ENCODE results near the gene GPR27. TPM values are rescaled to one million over a fixed set of nuclear protein-coding genes. Genes with fewer than 3 reads are reported as not detected.
A peak's percentile ranks its signal among the peaks of the same experiment; 100 is the strongest.

GPR27 gene
- total RNA-seq, 2 experiments from 2014 or later = 1.2 to 1.6 TPM

DNA sequence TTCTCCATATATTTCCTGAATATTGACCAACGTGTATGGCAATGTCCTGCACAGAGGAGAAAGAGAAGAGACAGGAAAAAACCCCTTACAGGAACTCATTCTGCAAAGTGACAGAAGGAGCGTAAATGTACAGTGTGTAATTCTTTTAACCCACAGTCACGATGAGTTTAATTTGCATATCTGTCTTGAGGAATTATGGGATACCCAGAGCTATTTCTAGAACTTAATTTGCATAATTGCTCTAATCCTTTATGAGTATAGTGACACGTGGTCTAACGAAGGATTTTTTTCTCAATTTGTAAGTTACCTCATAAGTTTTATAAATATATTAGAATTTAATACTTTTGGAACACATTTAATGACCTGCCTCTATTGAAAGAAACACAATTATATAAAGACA lies 9.8 kb downstream of the GPR27 start:
- H3K4me1 Mint-ChIP-seq = no peaks in the 10 kb centered on the region
- H3K4me3 Mint-ChIP-seq = no peak overlapping the region
- H3K9me3 Mint-ChIP-seq (ENCODE audit: low read depth) = no peaks in the 10 kb centered on the region
- H3K27ac Mint-ChIP-seq = no peak overlapping the region
- ChIA-PET POLR2A (interaction anchor here (0.7 kb wide), 1 partner anchor 16 kb away, joined by 4 read pairs; no protein-coding TSS in a partner anchor), CTCF (interaction anchor here (0.7 to 3.4 kb wide), 2 partner anchors 33 to 112 kb away, joined by 4 to 9 read pairs; no protein-coding TSS in a partner anchor)
- no peak for ATAC-seq
- DNase-seq = no peak
- H3K27me3 Mint-ChIP-seq = peaks cover 5% of the 10 kb centered on the region
- H3K36me3 Mint-ChIP-seq (ENCODE audit: low read depth) = no peaks in the 10 kb centered on the region
- intact Hi-C loops (cut with DNase I, micrococcal nuclease) = no loop called here

DNA sequence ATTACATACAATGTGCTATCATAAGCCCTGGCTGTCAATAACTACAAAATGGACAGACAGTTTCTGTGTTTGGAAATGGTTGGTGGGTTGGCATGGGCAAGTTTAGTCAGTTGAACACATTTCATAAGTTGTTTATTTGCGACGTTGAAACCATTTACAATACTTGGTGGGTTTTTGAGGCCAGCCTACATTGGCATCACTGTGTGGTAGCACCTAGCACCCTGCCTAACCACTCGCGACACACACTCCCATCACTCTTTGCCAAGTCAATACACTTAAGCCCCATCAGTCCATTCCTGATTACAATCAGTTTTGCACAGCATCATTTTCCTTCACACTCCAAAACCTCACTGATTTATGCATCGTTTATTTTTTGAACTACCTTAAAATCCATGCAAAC lies 17.5 kb downstream of the GPR27 start:
- no peak overlapping the region for H3K27ac Mint-ChIP-seq
- intact Hi-C loops (cut with DNase I, micrococcal nuclease) = no loop called here
- CTCF ChIA-PET = interaction anchor here (0.7 kb wide), 1 partner anchor 9 kb away, joined by 4 read pairs; no protein-coding TSS in a partner anchor

DNA sequence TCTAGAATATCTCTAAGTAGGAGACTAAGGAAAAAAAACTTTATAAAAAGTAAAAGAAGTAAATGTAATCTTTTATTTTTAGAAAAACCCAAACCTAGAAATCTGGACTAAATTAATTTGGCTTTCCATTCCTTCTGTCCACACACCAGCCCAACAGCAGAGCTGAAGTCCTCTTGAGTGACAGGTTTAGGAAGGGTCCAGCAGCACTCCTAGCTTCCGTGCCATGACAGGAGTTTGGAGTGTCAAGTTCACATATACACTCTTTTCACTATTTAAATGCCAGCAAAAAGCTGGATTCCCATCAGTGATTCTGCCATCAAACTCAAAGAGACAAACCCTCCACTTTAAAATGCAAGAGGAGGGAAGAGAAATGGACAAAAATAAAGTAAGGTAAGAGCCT lies 18.2 kb downstream of the GPR27 start:
- Mint-ChIP-seq H3K4me1 (no peaks in the 10 kb centered on the region), H3K9me3 (ENCODE audit: low read depth) (no peaks in the 10 kb centered on the region), H3K36me3 (ENCODE audit: low read depth) (no peaks in the 10 kb centered on the region), H3K4me3 (no peak overlapping the region), H3K27ac (no peak overlapping the region), H3K27me3 (peaks cover 3% of the 10 kb centered on the region)
- CTCF ChIA-PET = interaction anchor here (1.7 kb wide), 1 partner anchor 12 kb away, joined by 5 read pairs; no protein-coding TSS in a partner anchor
- no peak for DNase-seq
- ATAC-seq = no peak
- POLR2A ChIA-PET = no interaction called here
- intact Hi-C loops (cut with DNase I, micrococcal nuclease) = no loop called here

More for the DNA sequence above, 17.5 kb downstream of the GPR27 start:
- H3K4me3 Mint-ChIP-seq = no peak overlapping the region
- DNase-seq (no peak), ATAC-seq (no peak)
- H3K4me1 Mint-ChIP-seq = no peaks in the 10 kb centered on the region
- no peaks in the 10 kb centered on the region for H3K9me3 Mint-ChIP-seq (ENCODE audit: low read depth)
- POLR2A ChIA-PET = no interaction called here
- H3K36me3 Mint-ChIP-seq (ENCODE audit: low read depth) = no peaks in the 10 kb centered on the region
- no peaks in the 10 kb centered on the region for H3K27me3 Mint-ChIP-seq

DNA sequence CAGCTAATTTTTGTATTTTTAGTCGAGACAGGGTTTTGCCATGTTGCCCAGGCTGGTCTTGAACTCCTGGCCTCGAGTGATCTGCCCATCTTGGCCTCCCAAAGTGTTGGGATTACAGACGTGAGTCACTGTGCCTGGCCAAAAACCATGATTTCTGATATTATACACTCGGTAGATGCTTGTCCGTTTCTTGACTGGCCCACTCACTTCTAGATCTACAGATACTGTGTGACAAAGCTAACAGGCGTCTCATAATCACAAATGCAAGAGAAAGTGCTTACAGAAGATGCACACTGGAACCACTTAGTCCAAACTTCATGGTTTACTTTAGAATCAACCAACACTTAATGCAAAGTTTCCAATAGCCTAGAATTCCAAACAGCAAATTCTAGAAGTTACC lies 22.9 kb downstream of the GPR27 start:
- CTCF ChIA-PET = interaction anchor here (0.6 to 1.1 kb wide), 2 partner anchors 46 to 89 kb away, joined by 3 to 4 read pairs; no protein-coding TSS in a partner anchor
- DNase-seq (no peak), ATAC-seq (no peak)
- no peak overlapping the region for H3K4me3 Mint-ChIP-seq
- H3K4me1 Mint-ChIP-seq = peaks cover 12% of the 10 kb centered on the region
- POLR2A ChIA-PET = no interaction called here
- intact Hi-C loops (cut with DNase I, micrococcal nuclease) = no loop called here
- no peak overlapping the region for H3K27ac Mint-ChIP-seq
- peaks cover 8% of the 10 kb centered on the region for H3K27me3 Mint-ChIP-seq
- no peaks in the 10 kb centered on the region for H3K36me3 Mint-ChIP-seq (ENCODE audit: low read depth)
- H3K9me3 Mint-ChIP-seq (ENCODE audit: low read depth) = no peaks in the 10 kb centered on the region

DNA sequence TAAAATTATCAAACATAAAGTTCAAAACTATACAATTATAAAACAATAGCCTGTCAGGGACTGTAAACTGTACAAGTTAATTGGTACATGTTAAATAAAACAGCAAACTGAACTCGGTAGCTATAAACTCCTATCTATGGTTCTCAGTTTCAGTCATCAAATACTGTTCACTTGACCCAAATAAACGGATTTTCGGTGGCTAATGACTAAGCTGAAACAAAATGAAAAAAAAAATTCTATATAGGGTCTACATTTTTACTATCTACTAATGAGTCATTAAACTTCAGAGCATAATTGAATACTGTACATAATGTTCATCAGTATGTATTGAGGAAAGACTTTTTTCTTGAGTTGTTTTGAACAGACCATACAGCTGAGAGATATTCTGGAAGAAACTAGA lies 24.7 kb downstream of the GPR27 start:
- Mint-ChIP-seq H3K27me3 (peaks cover 20% of the 10 kb centered on the region), H3K27ac (no peak overlapping the region), H3K36me3 (ENCODE audit: low read depth) (no peaks in the 10 kb centered on the region), H3K4me1 (peaks cover 12% of the 10 kb centered on the region), H3K4me3 (no peak overlapping the region), H3K9me3 (ENCODE audit: low read depth) (no peaks in the 10 kb centered on the region)
- POLR2A ChIA-PET = no interaction called here
- DNase-seq = no peak
- intact Hi-C loops (cut with DNase I, micrococcal nuclease) = no loop called here
- ATAC-seq = peak; percentile 63
- CTCF ChIA-PET = interaction anchor here (0.6 kb wide), 1 partner anchor 768 kb away, joined by 3 read pairs; no protein-coding TSS in a partner anchor

DNA sequence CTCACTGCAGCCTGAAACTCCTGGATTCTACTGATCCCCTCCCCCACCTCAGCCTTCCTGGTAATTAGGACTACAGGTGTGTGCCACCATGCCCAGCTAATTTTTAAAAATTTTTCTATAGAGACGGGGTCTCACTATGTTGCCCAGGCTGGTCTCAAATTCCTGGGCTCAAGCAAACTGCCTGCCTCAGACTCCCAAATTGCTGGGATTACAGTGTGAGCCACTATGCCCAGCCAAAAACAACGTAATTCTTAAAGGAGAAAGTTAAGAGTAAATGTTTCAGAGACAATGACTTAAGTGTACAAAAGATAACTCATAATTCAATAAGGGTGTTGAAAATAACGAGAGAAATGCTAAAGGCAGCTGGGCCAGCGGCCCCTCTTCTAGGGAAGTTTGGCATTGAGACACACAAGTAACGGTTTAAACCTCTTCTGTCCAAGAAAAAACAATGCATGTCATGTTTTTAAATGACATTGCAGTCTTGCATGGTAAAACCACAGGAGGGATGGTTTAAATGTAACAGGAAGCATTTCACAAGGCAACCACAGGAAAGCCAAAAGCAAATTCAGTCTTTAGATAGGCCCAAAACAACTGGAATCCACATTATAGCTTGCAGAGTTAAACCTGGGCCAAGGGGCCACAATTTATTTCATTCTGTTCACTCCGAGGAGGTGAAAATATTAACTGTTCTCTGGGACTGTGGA lies 26.2 kb downstream of the GPR27 start:
- Mint-ChIP-seq H3K4me1 (peaks cover 17% of the 10 kb centered on the region), H3K27ac (no peak overlapping the region), H3K36me3 (ENCODE audit: low read depth) (no peaks in the 10 kb centered on the region), H3K4me3 (no peak overlapping the region), H3K9me3 (ENCODE audit: low read depth) (no peaks in the 10 kb centered on the region), H3K27me3 (peaks cover 29% of the 10 kb centered on the region)
- ChIA-PET POLR2A (no interaction called here), CTCF (interaction anchor here (0.6 to 2.4 kb wide), 3 partner anchors 9 to 77 kb away, joined by 3 to 8 read pairs (median 4); no protein-coding TSS in a partner anchor)
- intact Hi-C loops (cut with DNase I, micrococcal nuclease) = no loop called here
- DNase-seq = no peak
- ATAC-seq = no peak

DNA sequence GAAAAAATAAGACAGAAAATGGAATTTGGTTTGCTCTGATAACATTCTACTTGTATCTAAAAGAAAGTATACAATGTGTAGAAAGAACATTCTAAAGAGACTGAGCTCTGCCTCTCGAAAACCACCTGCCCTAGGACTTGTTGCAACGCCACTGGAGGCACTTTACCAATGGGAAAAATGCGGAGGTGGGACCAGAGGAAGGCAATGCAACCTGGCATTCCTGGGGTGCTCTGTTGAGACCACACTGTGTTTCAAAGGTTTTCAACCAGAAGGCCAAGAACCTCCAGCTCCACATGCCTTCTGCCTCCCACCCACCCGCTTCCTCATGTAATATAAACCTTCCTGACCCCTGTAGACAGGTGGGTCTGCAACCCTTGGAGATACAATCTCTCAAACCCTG lies 26.8 kb downstream of the GPR27 start:
- ChIA-PET CTCF (interaction anchor here (0.6 to 2.4 kb wide), 4 partner anchors 10 to 77 kb away, joined by 3 to 8 read pairs (median 4); no protein-coding TSS in a partner anchor), POLR2A (no interaction called here)
- intact Hi-C loops (cut with DNase I, micrococcal nuclease) = no loop called here
- ATAC-seq = no peak
- DNase-seq = no peak
- no peak overlapping the region for H3K27ac Mint-ChIP-seq
- no peak overlapping the region for H3K4me3 Mint-ChIP-seq
- H3K36me3 Mint-ChIP-seq (ENCODE audit: low read depth) = no peaks in the 10 kb centered on the region
- H3K9me3 Mint-ChIP-seq (ENCODE audit: low read depth) = no peaks in the 10 kb centered on the region
- peaks cover 17% of the 10 kb centered on the region for H3K4me1 Mint-ChIP-seq
- peaks cover 31% of the 10 kb centered on the region for H3K27me3 Mint-ChIP-seq

DNA sequence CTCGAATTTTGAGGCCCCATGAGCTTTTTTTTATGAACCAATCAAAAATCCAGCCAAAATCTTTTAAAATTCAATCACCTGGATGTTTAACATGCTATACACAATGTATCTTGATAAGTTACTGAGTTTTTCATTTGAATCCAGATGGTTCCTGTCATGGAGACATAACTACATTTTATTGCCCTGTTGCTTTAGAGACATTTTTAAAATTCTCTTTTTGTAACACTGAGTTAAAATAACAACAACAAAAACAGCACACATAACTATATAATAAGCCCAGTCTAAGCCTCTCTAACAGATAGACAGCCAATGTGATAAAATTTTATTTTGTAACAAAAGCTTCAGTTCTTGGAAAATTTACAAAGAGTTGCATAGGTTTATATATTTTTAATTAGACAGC lies 29.5 kb downstream of the GPR27 start:
- DNase-seq (no peak), ATAC-seq (no peak)
- Mint-ChIP-seq H3K27ac (no peak overlapping the region), H3K36me3 (ENCODE audit: low read depth) (no peaks in the 10 kb centered on the region), H3K4me3 (no peak overlapping the region), H3K9me3 (ENCODE audit: low read depth) (no peaks in the 10 kb centered on the region), H3K27me3 (peaks cover 43% of the 10 kb centered on the region), H3K4me1 (peaks cover 17% of the 10 kb centered on the region)
- ChIA-PET POLR2A (no interaction called here), CTCF (interaction anchor here (0.7 to 1.6 kb wide), 5 partner anchors 9 to 102 kb away, joined by 3 to 6 read pairs (median 4); no protein-coding TSS in a partner anchor)
- intact Hi-C loops (cut with DNase I, micrococcal nuclease) = no loop called here

DNA sequence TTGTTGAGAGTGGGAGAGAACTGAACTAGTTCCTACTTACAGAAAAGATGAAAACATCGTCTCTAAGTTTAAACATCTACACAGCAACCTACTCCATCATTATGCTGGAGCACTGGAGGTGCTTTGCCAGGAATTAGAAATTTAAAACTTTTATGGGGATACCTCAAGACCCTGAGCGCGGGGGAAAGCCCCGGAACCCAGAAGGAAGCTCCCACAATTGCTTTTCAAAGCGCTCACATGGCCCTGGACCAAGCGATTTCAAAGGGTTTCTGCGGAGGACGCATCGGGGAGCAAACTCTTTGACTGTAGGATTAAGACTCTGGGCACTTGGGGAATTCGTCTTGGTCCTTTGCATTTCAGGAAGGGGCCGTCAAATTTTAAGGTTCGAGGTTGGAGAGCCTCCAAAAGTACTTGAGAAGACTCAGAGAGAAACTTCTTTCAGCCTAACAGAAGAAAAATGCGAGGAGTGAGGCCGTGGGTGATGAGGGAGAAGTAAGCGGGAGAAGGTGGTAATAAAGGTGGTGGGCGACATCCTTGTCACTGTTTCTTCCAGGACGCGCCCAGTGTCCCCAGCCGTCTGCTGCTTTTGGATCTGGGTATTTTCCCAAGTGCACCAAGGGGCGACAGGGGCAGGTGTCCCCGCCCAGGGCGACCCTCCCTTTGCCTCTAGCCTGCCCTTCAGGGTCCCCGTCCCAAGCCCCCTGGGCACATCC lies 30.7 kb downstream of the GPR27 start:
- intact Hi-C loops (cut with DNase I, micrococcal nuclease) = no loop called here
- POLR2A ChIA-PET = no interaction called here
- CTCF ChIA-PET = interaction anchor here (0.7 to 1.6 kb wide), 5 partner anchors 12 to 103 kb away, joined by 3 to 6 read pairs (median 4); no protein-coding TSS in a partner anchor
- Mint-ChIP-seq H3K27ac (peak overlapping the region; percentile 59), H3K4me1 (peaks cover 15% of the 10 kb centered on the region), H3K9me3 (ENCODE audit: low read depth) (no peaks in the 10 kb centered on the region), H3K4me3 (peak overlapping the region; percentile 75), H3K27me3 (peaks cover 43% of the 10 kb centered on the region), H3K36me3 (ENCODE audit: low read depth) (no peaks in the 10 kb centered on the region)
- ATAC-seq (no peak), DNase-seq (peak; percentile 13)

DNA sequence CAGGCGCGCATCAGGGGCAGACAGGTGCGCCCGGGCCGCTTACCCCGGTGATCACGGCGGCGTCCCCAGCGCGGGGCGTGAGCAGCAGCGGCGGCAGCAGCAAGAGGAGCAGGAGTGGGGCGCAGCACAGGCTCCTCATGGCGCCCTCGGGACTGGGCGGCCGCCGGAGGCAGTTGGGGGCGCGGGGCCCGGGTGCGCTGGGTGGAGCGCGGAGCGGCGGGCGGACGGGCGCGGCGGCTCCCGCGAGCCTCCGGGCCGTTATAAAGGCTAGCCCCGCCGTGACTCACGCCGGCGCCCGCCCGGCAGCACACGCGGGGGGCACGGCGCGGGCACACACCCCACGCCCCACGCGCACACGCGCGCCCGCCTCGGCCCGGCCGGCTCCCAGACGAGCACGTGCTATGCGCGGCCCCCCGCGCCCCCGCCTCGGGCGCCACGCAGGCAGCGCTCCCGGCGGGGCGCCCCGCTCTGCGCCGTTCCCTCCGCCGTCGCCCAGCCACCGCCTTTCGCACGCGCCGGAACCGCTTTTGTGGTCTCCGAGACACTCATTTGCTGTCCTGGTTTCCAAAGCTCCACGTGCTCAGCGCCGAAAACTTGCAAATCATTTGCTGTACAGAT lies 31.4 kb downstream of the GPR27 start, which contains the start of gene PROK2:
PROK2 (minus strand) TSS at position 235 of the 618 bp plus-strand sequence; CDS start at position 139, 96 bp downstream.
- H3K4me1 Mint-ChIP-seq = peaks cover 8% of the 10 kb centered on the region

DNA sequence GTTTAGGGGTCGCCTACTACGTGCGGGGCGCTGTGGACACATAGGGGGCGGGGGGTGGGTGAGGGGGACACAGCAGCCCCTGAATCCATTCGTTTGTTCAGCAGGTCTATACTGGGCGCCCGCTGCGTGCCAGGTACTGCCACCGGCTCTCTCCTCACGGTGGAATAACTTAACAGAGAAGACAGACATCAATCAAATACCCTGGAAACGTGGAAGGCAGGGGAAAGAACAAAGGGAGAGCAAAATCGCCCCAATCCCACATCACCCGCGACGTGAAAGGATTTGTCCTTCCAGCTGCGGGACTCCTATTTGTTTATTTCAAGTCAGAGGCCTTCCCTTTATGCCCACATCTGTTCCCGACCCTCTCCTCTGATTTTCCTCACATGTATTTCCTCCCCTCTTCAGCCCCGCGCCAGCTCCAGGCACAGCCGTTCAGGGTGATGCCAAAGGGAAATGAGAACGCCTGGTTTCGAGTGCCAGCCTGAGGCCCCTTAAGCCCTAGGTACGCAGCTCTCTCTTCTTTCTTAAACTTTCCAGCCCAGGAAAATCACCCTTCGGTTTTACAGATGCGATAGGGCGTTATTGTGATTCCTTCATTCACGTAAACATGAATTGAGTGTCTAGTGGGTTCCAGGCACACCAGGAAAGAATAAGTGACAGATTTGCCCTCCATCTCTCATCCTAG lies 32.0 kb downstream of the GPR27 start:
- Mint-ChIP-seq H3K4me1 (peaks cover 5% of the 10 kb centered on the region), H3K4me3 (peak overlapping the region; percentile 60), H3K27me3 (peaks cover 43% of the 10 kb centered on the region), H3K27ac (no peak overlapping the region), H3K9me3 (ENCODE audit: low read depth) (no peaks in the 10 kb centered on the region), H3K36me3 (ENCODE audit: low read depth) (no peaks in the 10 kb centered on the region)
- intact Hi-C loops (cut with DNase I, micrococcal nuclease) = loop anchor here in 1 of 2 experiments (5.0 kb wide), 1 partner anchor 63 kb away; no protein-coding TSS in a partner anchor
- ATAC-seq (no peak), DNase-seq (no peak)
- POLR2A ChIA-PET = no interaction called here
- CTCF ChIA-PET = no interaction called here

More for the DNA sequence above, 31.4 kb downstream of the GPR27 start, which contains the start of gene PROK2:
- ChIA-PET POLR2A (no interaction called here), CTCF (no interaction called here)
- Mint-ChIP-seq H3K36me3 (ENCODE audit: low read depth) (no peaks in the 10 kb centered on the region), H3K27me3 (peaks cover 43% of the 10 kb centered on the region), H3K4me3 (peak within 1 kb of the TSS; percentile 75), H3K9me3 (ENCODE audit: low read depth) (no peaks in the 10 kb centered on the region), H3K27ac (peak within 1 kb of the TSS; percentile 59)
- peak; percentile 68 for DNase-seq
- peak; percentile 78 for ATAC-seq
- intact Hi-C loops (cut with DNase I, micrococcal nuclease) = loop anchor here in 1 of 2 experiments (5.0 kb wide), 1 partner anchor 63 kb away; no protein-coding TSS in a partner anchor

All from activated CD4-positive, alpha-beta T cell treated with anti-CD3 and anti-CD28 coated beads for 36 hours (primary cell).